H1 (cell line): ENCODE results near the gene GLRX5. TPM values are rescaled to one million over a fixed set of nuclear protein-coding genes. Genes with fewer than 3 reads are reported as not detected.

Source experiments
- CEBPB ChIP-seq: IDR thresholded peaks from 2 replicates; pipeline ENCODE4 v1.6.1; 2012; ENCODE audit warnings: low read depth, low read length
- MAX ChIP-seq: IDR thresholded peaks from 2 replicates; pipeline ENCODE4 v1.6.1; 2012; ENCODE audit warnings: inconsistent platforms
- NRF1 ChIP-seq: IDR thresholded peaks from 2 replicates; pipeline ENCODE4 v1.6.1; 2011; ENCODE audit warnings: mild to moderate bottlenecking, low read depth, low read length, improper control_type of control experiment
- RNF2 ChIP-seq: fragments of 200-900, 300-1000 bp; sonication (generic); IDR thresholded peaks from 2 replicates; pipeline ENCODE4 v1.7.1; 2016; ENCODE audit warnings: borderline replicate concordance, low read depth, mild to moderate bottlenecking, antibody characterized with exemption, low read length; ENCODE audit not compliant: poor library complexity, severe bottlenecking; ENCODE audit errors: missing control alignments
- SP1 ChIP-seq: IDR thresholded peaks from 2 replicates; pipeline ENCODE4 v1.6.1; 2011; ENCODE audit warnings: low read depth, low read length
- polyA plus RNA-seq, 7 experiments: library from polyadenylated mRNA; depleted of rRNA in 3 of 7; stranded (reverse) in 5 of 7; unstranded in 2 of 7; fragments of >200 nt in 5 of 7; fragments of 200-250 nt in 2 of 7; gene quantifications; 1 replicate in 5 of 7; 2 replicates in 1 of 7; 4 replicates in 1 of 7; pipeline versions ENCODE4 v1.2.1 to v1.2.3, GENCODE V29; 2011 to 2013; ENCODE audit warnings: missing spikeins in 2 of 7, mixed read lengths in 2 of 7
- total RNA-seq: library from RNA; stranded (reverse); fragmentation: NEBNext Ultra II Directional; extraction: Animal tissue kit (Norgen Biotek cat#: 25700); gene quantifications from 2 replicates; pipeline ENCODE4 v1.2.1, GENCODE V29; 2021
- TF ChIP-seq, protein P1 (sequence below): IDR thresholded peaks from 2 replicates; pipeline ENCODE4 v1.6.1; 2012; ENCODE audit warnings: low read length, inconsistent platforms

The GLRX5 gene
- total and polyA plus RNA-seq, 2 of the 8 experiments (the other 6 are each of a cell fraction or from before 2014, with no cell fraction given), result 70.1 to 88.8 TPM

DNA sequence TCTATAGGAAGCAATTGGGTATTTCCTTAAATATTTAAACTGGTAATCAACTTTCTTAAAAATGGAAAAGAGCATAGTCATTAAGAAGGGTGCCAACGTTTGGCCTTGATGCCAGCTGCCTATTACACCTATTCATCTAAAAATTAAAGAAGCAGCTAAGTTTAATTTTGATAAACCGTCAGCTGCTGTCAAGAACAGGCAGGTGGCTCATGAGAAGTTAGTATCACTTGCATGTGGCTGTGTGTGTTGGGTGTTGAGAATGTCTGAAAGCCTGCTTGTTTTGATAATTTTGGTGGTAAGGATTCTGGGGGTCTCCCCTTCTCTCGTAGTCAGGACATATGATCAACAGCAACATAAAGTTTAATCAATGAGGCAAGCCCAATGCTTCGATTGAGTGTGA lies 6.5 kb downstream of the GLRX5 start (continued):
- TF ChIP-seq, protein P1, sequence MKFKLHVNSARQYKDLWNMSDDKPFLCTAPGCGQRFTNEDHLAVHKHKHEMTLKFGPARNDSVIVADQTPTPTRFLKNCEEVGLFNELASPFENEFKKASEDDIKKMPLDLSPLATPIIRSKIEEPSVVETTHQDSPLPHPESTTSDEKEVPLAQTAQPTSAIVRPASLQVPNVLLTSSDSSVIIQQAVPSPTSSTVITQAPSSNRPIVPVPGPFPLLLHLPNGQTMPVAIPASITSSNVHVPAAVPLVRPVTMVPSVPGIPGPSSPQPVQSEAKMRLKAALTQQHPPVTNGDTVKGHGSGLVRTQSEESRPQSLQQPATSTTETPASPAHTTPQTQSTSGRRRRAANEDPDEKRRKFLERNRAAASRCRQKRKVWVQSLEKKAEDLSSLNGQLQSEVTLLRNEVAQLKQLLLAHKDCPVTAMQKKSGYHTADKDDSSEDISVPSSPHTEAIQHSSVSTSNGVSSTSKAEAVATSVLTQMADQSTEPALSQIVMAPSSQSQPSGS, result no peak
- TF ChIP-seq CEBPB, result no peak
- no peak for TF ChIP-seq RNF2
- no peak for TF ChIP-seq NRF1
- TF ChIP-seq SP1, result no peak
- TF ChIP-seq MAX, result no peak
